GM12875 (cell line): ENCODE data around the gene PCBP3.

ENCODE experiments used
- H3K4me3 ChIP-seq: one replicate; pipeline ENCODE4 v1.5.1; 2011; ENCODE audit warnings: low read depth, low read length, control low read depth
- TF ChIP-seq, protein P1 (sequence below): IDR thresholded peaks from 2 replicates; pipeline ENCODE4 v1.5.1; 2011; ENCODE audit warnings: low read depth, mild to moderate bottlenecking, control low read depth, inconsistent platforms, low read length, moderate library complexity, borderline replicate concordance; ENCODE audit not compliant: insufficient read depth

Gene PCBP3

GRCh38 chr21:45739218-45740087, 95.9 kb downstream of the PCBP3 start:
- no peak overlapping the region for H3K4me3 ChIP-seq
- TF ChIP-seq, protein P1, sequence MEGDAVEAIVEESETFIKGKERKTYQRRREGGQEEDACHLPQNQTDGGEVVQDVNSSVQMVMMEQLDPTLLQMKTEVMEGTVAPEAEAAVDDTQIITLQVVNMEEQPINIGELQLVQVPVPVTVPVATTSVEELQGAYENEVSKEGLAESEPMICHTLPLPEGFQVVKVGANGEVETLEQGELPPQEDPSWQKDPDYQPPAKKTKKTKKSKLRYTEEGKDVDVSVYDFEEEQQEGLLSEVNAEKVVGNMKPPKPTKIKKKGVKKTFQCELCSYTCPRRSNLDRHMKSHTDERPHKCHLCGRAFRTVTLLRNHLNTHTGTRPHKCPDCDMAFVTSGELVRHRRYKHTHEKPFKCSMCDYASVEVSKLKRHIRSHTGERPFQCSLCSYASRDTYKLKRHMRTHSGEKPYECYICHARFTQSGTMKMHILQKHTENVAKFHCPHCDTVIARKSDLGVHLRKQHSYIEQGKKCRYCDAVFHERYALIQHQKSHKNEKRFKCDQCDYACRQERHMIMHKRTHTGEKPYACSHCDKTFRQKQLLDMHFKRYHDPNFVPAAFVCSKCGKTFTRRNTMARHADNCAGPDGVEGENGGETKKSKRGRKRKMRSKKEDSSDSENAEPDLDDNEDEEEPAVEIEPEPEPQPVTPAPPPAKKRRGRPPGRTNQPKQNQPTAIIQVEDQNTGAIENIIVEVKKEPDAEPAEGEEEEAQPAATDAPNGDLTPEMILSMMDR, result no peak

DNA sequence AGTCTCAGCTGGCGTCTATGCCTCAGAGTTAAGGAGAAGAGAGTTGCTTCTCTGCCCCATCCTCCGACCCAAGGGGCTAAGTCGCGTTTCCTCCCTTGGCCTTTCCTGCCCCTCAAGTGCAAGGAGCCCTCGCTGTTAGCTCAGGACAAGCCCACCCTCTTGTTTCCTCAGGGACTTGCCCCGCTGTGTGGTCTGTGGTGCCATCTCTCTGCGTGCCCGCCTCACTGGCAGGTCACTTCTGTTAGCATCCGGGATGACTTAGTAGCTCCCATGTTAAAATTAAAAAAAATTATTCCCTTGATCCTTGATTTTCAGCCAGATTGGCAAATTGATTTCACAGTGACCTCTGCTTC, 96.5 kb downstream of the PCBP3 start:
- no peak overlapping the region for H3K4me3 ChIP-seq
- TF ChIP-seq, protein P1, result no peak

DNA sequence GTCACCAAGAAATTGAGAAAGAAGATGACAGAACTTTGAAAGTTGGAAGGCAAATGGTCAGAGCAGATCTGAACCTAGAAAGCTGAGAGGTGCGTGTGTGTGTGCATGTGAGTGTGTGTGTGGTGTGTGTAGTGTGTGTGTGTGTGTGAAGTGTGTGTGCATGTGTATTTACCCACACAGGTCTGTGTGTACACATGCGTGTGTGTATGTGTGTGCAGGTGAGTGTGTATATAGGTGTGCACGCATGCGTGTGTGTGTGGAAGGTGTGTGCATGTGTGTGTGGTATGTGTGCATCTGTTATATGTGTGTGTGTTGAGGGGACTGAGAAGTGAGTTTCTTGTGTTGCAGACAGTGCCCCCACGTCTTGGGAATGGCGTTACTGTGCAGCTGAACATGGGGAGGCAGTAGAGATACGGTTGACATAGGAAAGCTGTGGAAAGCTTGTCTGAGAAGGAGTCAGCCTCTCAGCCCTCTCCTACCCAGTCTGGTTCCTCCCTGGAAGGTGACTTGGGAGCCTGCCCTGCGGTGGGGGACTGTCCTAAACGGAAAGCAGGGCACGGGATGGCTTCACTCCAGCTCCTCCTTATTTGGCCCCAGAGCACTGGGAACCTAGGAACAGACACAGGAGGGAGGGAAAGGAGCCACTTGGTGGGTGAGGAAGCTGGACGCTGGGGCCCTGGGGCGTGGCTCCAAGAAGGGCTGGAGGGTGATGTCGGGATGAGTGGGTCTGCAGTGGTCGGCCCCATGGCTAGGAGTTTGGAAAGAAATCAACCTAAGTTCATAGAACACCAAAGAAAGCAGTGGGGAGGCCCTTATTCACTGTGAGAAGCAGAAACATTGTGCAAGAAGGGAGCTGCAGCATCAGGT, 97.2 kb downstream of the PCBP3 start:
- TF ChIP-seq, protein P1, result no peak
- no peak overlapping the region for H3K4me3 ChIP-seq

GRCh38 chr21:45741691-45742090, 98.2 kb downstream of the PCBP3 start:
- H3K4me3 ChIP-seq, result no peak overlapping the region

DNA sequence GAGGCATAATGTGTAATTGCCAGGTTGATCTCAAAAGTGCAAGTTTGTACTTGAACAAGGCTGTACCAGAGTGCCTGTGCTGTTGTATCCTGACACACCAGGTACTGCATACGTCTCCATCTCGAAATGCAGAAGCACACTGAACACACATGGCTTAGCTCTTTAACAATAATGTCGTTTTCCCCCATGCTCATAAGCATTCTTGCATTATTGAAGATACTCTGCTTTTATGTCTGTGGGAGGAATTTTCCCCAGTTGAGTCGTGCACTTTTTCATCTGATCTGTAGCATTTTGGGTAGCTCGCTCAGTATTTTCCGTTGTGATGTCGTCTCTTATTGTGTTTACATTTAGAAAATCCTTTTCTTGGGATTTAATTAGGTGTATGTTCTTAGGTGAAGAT, 98.7 kb downstream of the PCBP3 start:
- H3K4me3 ChIP-seq, result no peak overlapping the region
- TF ChIP-seq, protein P1, result no peak

More at GRCh38 chr21:45741691-45742090, 98.2 kb downstream of the PCBP3 start:
- TF ChIP-seq, protein P1, result no peak

DNA sequence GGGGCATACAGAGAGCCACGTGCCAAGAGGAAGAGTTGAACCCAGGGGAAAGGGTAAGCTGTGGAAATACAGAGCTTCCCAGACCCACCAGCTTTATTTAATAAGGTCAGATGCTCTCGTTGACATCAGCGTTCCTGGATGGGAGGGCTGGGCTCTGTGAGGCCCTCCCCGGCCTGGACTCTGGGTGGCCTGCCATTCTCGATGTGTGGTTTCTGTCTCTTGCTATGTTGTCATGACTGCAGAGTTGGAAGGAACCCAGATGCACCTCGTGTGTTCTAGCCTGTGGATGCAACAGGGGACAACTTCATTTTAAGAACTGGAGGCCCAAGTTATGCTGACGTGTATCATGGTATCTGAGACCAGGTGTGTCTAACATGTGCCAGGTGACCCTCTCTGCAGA, 101.7 kb downstream of the PCBP3 start:
- TF ChIP-seq, protein P1, result no peak
- H3K4me3 ChIP-seq, result no peak overlapping the region

- TF ChIP-seq, protein P1, result no peak
- H3K4me3 ChIP-seq, result no peak overlapping the region
Observed at GRCh38 chr21:45747233-45747766, 103.8 kb downstream of the PCBP3 start.
